ENCODE results near the gene TTC17. TPM values are rescaled to one million over a fixed set of nuclear protein-coding genes. Genes with fewer than 3 reads are reported as not detected.
"Not testable (repeated sequence)": the region's sequence is repeated elsewhere in the genome, so short reads cannot be mapped to it uniquely, and the experiment has no call there.

TTC17 gene
- total RNA-seq, 3 donors from 2014 or later = 35.1 to 40.6 (median 37.8) TPM

- H3K27me3 Mint-ChIP-seq (ENCODE audit: low read depth) = no peaks in the 10 kb centered on the region
- ATAC-seq (no peak), DNase-seq (no peak)
- no peaks in the 10 kb centered on the region for H3K4me1 Mint-ChIP-seq (ENCODE audit: low read depth)
- H3K4me3 Mint-ChIP-seq = no peak overlapping the region
- peaks cover 87% of the 10 kb centered on the region for H3K36me3 Mint-ChIP-seq (ENCODE audit: insufficient read depth)
- peaks cover 37% of the 10 kb centered on the region for H3K9me3 Mint-ChIP-seq
These were observed 103.6 kb downstream of the TTC17 start for GRCh38 chr11:43462359-43462758.

GRCh38 chr11:43467958-43468357, 109.2 kb downstream of the TTC17 start:
- Mint-ChIP-seq H3K27me3 (ENCODE audit: low read depth) (no peaks in the 10 kb centered on the region), H3K4me1 (ENCODE audit: low read depth) (no peaks in the 10 kb centered on the region), H3K36me3 (ENCODE audit: insufficient read depth) (peaks cover 51% of the 10 kb centered on the region), H3K4me3 (no peak overlapping the region), H3K9me3 (peaks cover 50% of the 10 kb centered on the region)
- DNase-seq (no peak), ATAC-seq (no peak)

GRCh38 chr11:43477491-43477890, 118.8 kb downstream of the TTC17 start:
- H3K36me3 Mint-ChIP-seq (ENCODE audit: insufficient read depth) = peaks cover 38% of the 10 kb centered on the region
- not testable (repeated sequence) for DNase-seq; ATAC-seq; H3K27me3 Mint-ChIP-seq (ENCODE audit: low read depth); H3K4me1 Mint-ChIP-seq (ENCODE audit: low read depth); H3K4me3 Mint-ChIP-seq
- H3K9me3 Mint-ChIP-seq = peaks cover 53% of the 10 kb centered on the region

GRCh38 chr11:43486141-43486540, 127.4 kb downstream of the TTC17 start:
- no peaks in the 10 kb centered on the region for H3K4me1 Mint-ChIP-seq (ENCODE audit: low read depth)
- peaks cover 32% of the 10 kb centered on the region for H3K36me3 Mint-ChIP-seq (ENCODE audit: insufficient read depth)
- H3K4me3 Mint-ChIP-seq = no peak overlapping the region
- no peaks in the 10 kb centered on the region for H3K27me3 Mint-ChIP-seq (ENCODE audit: low read depth)
- peaks cover 5% of the 10 kb centered on the region for H3K9me3 Mint-ChIP-seq
- DNase-seq (no peak), ATAC-seq (no peak)

- no peak overlapping the region for H3K4me3 Mint-ChIP-seq
- no peaks in the 10 kb centered on the region for H3K27me3 Mint-ChIP-seq (ENCODE audit: low read depth)
- ATAC-seq (no peak), DNase-seq (no peak)
- no peaks in the 10 kb centered on the region for H3K4me1 Mint-ChIP-seq (ENCODE audit: low read depth)
- no peaks in the 10 kb centered on the region for H3K9me3 Mint-ChIP-seq
- peaks cover 43% of the 10 kb centered on the region for H3K36me3 Mint-ChIP-seq (ENCODE audit: insufficient read depth)
These were observed 131.2 kb downstream of the TTC17 start for GRCh38 chr11:43489869-43490465.

GRCh38 chr11:43492701-43493100, 134.0 kb downstream of the TTC17 start:
- ATAC-seq (no peak), DNase-seq (no peak)
- Mint-ChIP-seq H3K4me3 (no peak overlapping the region), H3K9me3 (no peaks in the 10 kb centered on the region), H3K27me3 (ENCODE audit: low read depth) (no peaks in the 10 kb centered on the region), H3K4me1 (ENCODE audit: low read depth) (no peaks in the 10 kb centered on the region), H3K36me3 (ENCODE audit: insufficient read depth) (peaks cover 43% of the 10 kb centered on the region)

GRCh38 chr11:43493431-43493830, 134.7 kb downstream of the TTC17 start:
- Mint-ChIP-seq H3K4me3 (no peak overlapping the region), H3K4me1 (ENCODE audit: low read depth) (no peaks in the 10 kb centered on the region), H3K36me3 (ENCODE audit: insufficient read depth) (peaks cover 43% of the 10 kb centered on the region), H3K27me3 (ENCODE audit: low read depth) (no peaks in the 10 kb centered on the region), H3K9me3 (no peaks in the 10 kb centered on the region)
- DNase-seq = no peak
- no peak for ATAC-seq

GRCh38 chr11:43497144-43497543, 138.4 kb downstream of the TTC17 start:
- no peak for ATAC-seq
- Mint-ChIP-seq H3K4me3 (no peak overlapping the region), H3K36me3 (ENCODE audit: insufficient read depth) (peaks cover 19% of the 10 kb centered on the region), H3K9me3 (no peaks in the 10 kb centered on the region), H3K27me3 (ENCODE audit: low read depth) (peaks cover 6% of the 10 kb centered on the region), H3K4me1 (ENCODE audit: low read depth) (no peaks in the 10 kb centered on the region)
- no peak for DNase-seq

- Mint-ChIP-seq H3K36me3 (ENCODE audit: insufficient read depth) (peaks cover 7% of the 10 kb centered on the region), H3K4me3 (no peak overlapping the region), H3K4me1 (ENCODE audit: low read depth) (no peaks in the 10 kb centered on the region), H3K27me3 (ENCODE audit: low read depth) (peaks cover 11% of the 10 kb centered on the region), H3K9me3 (no peaks in the 10 kb centered on the region)
- DNase-seq = no peak
- no peak for ATAC-seq
These were observed 139.8 kb downstream of the TTC17 start for GRCh38 chr11:43498561-43498960.

- ATAC-seq (no peak), DNase-seq (no peak)
- H3K4me3 Mint-ChIP-seq = no peak overlapping the region
- peaks cover 13% of the 10 kb centered on the region for H3K27me3 Mint-ChIP-seq (ENCODE audit: low read depth)
- H3K4me1 Mint-ChIP-seq (ENCODE audit: low read depth) = no peaks in the 10 kb centered on the region
- no peaks in the 10 kb centered on the region for H3K36me3 Mint-ChIP-seq (ENCODE audit: insufficient read depth)
- no peaks in the 10 kb centered on the region for H3K9me3 Mint-ChIP-seq
These were observed 144.7 kb downstream of the TTC17 start for GRCh38 chr11:43503417-43503816.

- Mint-ChIP-seq H3K9me3 (no peaks in the 10 kb centered on the region), H3K4me1 (ENCODE audit: low read depth) (no peaks in the 10 kb centered on the region), H3K27me3 (ENCODE audit: low read depth) (peaks cover 13% of the 10 kb centered on the region), H3K4me3 (no peak overlapping the region), H3K36me3 (ENCODE audit: insufficient read depth) (no peaks in the 10 kb centered on the region)
- DNase-seq (no peak), ATAC-seq (no peak)
These were observed 145.7 kb downstream of the TTC17 start for GRCh38 chr11:43504316-43504950.

- no peak for DNase-seq
- ATAC-seq = no peak
- H3K36me3 Mint-ChIP-seq (ENCODE audit: insufficient read depth) = no peaks in the 10 kb centered on the region
- H3K4me1 Mint-ChIP-seq (ENCODE audit: low read depth) = no peaks in the 10 kb centered on the region
- H3K9me3 Mint-ChIP-seq = no peaks in the 10 kb centered on the region
- H3K4me3 Mint-ChIP-seq = no peak overlapping the region
- peaks cover 13% of the 10 kb centered on the region for H3K27me3 Mint-ChIP-seq (ENCODE audit: low read depth)
These were observed 146.5 kb downstream of the TTC17 start for GRCh38 chr11:43505171-43505570.

GRCh38 chr11:43507171-43507570, 148.5 kb downstream of the TTC17 start:
- no peak for DNase-seq
- no peak for ATAC-seq
- H3K4me1 Mint-ChIP-seq (ENCODE audit: low read depth) = no peaks in the 10 kb centered on the region
- H3K36me3 Mint-ChIP-seq (ENCODE audit: insufficient read depth) = no peaks in the 10 kb centered on the region
- H3K9me3 Mint-ChIP-seq = no peaks in the 10 kb centered on the region
- H3K4me3 Mint-ChIP-seq = no peak overlapping the region
- peaks cover 7% of the 10 kb centered on the region for H3K27me3 Mint-ChIP-seq (ENCODE audit: low read depth)

GRCh38 chr11:43508511-43508918, 149.8 kb downstream of the TTC17 start:
- Mint-ChIP-seq H3K27me3 (ENCODE audit: low read depth) (peaks cover 2% of the 10 kb centered on the region), H3K36me3 (ENCODE audit: insufficient read depth) (no peaks in the 10 kb centered on the region), H3K4me3 (no peak overlapping the region), H3K4me1 (ENCODE audit: low read depth) (no peaks in the 10 kb centered on the region), H3K9me3 (no peaks in the 10 kb centered on the region)
- no peak for ATAC-seq
- DNase-seq = no peak

- Mint-ChIP-seq H3K4me1 (ENCODE audit: low read depth) (no peaks in the 10 kb centered on the region), H3K36me3 (ENCODE audit: insufficient read depth) (no peaks in the 10 kb centered on the region), H3K4me3 (no peak overlapping the region), H3K9me3 (no peaks in the 10 kb centered on the region), H3K27me3 (ENCODE audit: low read depth) (peaks cover 11% of the 10 kb centered on the region)
- ATAC-seq (no peak), DNase-seq (no peak)
These were observed 153.2 kb downstream of the TTC17 start for GRCh38 chr11:43511959-43512358.

Data from activated T-cell treated with anti-CD3 and anti-CD28 coated beads, Interleukin-2, amount 50 U/mL, for 4 hours (primary cell).